Body of pancreas (tissue), 4 donors: Measurements from ENCODE around the gene RHBDD3. TPM values are rescaled to one million over a fixed set of nuclear protein-coding genes. Genes with fewer than 3 reads are reported as not detected.

Experiments used
- ATAC-seq: fragments of 150-250 bp; one replicate; pipeline ENCODE4 v1.9.1; 2016
- DNase-seq, 4 donors: peaks; one replicate each; pipeline ENCODE4 v3.0.0-alpha.2; 2019
- H3K27ac ChIP-seq, 4 donors: fragments of 200-600 bp; sonication (generic); 1 replicate in 3 of 4; 2 replicates in 1 of 4; pipeline versions ENCODE4 v1.5.1 to v1.6.1; 2016 to 2019; ENCODE audit warnings: mild to moderate bottlenecking in 1 of 4, mixed read lengths in 1 of 4, moderate library complexity in 1 of 4
- H3K27me3 ChIP-seq, 2 donors: fragments of 200-600 bp; sonication (generic); one replicate each; pipeline ENCODE4 v1.6.0; 2016; ENCODE audit warnings: mild to moderate bottlenecking in 1 of 2
- H3K36me3 ChIP-seq, 2 donors: fragments of 200-600 bp; sonication (generic); replicated peaks in 1 of 2; 2 replicates each; pipeline ENCODE4 v1.5.1; 2016; ENCODE audit warnings: low read depth in 2 of 2; ENCODE audit not compliant: insufficient read depth in 1 of 2
- H3K4me1 ChIP-seq: fragments of 200-600 bp; sonication (generic); one replicate; pipeline ENCODE4 v1.6.0; 2016
- H3K4me3 ChIP-seq, 2 donors: fragments of 200-600 bp; sonication (generic); 1 replicate in 1 of 2; 2 replicates in 1 of 2; pipeline ENCODE4 v1.5.1; 2016 to 2019
- H3K9me3 ChIP-seq, 3 donors: fragments of 200-600 bp; sonication (generic); 1 replicate in 2 of 3; 2 replicates in 1 of 3; pipeline ENCODE4 v1.5.1; 2016
- POLR2A ChIP-seq, 3 donors: fragments of 450-650 bp; IDR thresholded peaks; one replicate each; pipeline ENCODE4 v1.6.1; 2016; ENCODE audit warnings: antibody characterized with exemption in 3 of 3, mild to moderate bottlenecking in 2 of 3
- WGBS, 2 donors: methylation state at CpG; one replicate each; pipeline ENCODE4 v1.1.5; 2017; 5-methylcytosine and 5-hydroxymethylcytosine counted together
- intact Hi-C: fragments of 100-400 bp; cut with DNase I; formaldehyde crosslinking; loops from one replicate; pipeline ENCODE4 v1.15.1; 2023
- total RNA-seq, 2 donors: library from RNA; depleted of rRNA; stranded (reverse); fragments of >200 nt; gene quantifications; one replicate each; pipeline ENCODE4 v1.1.0, GENCODE V29; 2016
- TF ChIP-seq, protein P1 (sequence below), 7 experiments: fragments of 450-650 bp in 4 of 7; fragments of 200-600 bp in 3 of 7; sonication (generic) in 3 of 7; IDR thresholded peaks; one replicate each; pipeline ENCODE4 v1.5.1; 2016 to 2019; ENCODE audit warnings: antibody characterized with exemption in 7 of 7

Gene RHBDD3
- total RNA-seq, 2 donors from 2014 or later, result 32.4 to 42.2 TPM

DNA sequence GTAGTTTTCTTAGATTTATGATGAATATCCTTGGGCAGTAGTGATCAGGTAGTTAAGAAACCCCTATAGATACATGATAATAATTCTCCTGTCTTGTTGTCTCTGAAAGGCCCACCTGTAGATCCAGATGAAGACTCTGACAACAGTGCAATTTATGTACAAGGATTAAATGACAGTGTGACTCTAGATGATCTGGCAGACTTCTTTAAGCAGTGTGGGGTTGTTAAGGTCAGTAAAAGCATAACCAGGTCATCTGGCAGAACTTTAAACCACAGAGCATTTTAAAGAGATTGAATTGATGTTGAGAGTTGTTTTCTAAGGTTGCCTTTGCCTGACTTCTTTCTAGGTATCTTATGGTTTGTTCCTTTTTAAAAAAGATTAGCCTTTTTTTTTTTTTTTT is 24.6 kb upstream of the RHBDD3 start:
- Histone ChIP-seq H3K27ac (no peak overlapping the region), H3K36me3 (peaks cover 18 to 68% of the 10 kb centered on the region in 2 donors), H3K9me3 (no peaks in the 10 kb centered on the region), H3K4me3 (no peak overlapping the region), H3K4me1 (peaks cover 3% of the 10 kb centered on the region), H3K27me3 (no peaks in the 10 kb centered on the region)
- DNase-seq (no peak), ATAC-seq (no peak)
- intact Hi-C loops, result loop anchor here (10.0 kb wide), 1 partner anchor 232 kb away; no protein-coding TSS in a partner anchor
- no peak for TF ChIP-seq POLR2A (IDR thresholded peaks at IDR 0.05)
- TF ChIP-seq, protein P1, sequence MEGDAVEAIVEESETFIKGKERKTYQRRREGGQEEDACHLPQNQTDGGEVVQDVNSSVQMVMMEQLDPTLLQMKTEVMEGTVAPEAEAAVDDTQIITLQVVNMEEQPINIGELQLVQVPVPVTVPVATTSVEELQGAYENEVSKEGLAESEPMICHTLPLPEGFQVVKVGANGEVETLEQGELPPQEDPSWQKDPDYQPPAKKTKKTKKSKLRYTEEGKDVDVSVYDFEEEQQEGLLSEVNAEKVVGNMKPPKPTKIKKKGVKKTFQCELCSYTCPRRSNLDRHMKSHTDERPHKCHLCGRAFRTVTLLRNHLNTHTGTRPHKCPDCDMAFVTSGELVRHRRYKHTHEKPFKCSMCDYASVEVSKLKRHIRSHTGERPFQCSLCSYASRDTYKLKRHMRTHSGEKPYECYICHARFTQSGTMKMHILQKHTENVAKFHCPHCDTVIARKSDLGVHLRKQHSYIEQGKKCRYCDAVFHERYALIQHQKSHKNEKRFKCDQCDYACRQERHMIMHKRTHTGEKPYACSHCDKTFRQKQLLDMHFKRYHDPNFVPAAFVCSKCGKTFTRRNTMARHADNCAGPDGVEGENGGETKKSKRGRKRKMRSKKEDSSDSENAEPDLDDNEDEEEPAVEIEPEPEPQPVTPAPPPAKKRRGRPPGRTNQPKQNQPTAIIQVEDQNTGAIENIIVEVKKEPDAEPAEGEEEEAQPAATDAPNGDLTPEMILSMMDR (IDR thresholded peaks at IDR 0.05), result no peak

DNA sequence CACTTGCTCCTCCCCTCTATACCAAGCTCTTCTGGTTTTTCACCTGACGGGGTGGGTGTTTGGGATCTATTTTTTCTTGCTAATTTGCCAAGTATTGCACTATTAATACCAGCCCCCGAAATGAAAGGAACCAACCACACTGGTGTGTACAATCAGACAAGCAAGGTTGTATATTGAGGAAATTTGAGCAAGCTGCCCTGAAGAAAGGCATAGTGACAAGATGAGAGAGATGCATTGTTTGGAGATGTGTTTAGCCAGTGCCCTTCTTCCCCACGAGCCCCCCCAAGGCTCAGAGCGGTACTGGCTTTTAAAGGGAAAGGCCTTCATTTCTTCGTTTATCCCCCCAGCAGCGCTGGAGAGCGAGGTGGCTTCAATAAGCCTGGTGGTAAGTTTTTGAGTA is 23.4 kb upstream of the RHBDD3 start:
- DNase-seq, result no peak
- peaks cover 3% of the 10 kb centered on the region for H3K4me1 ChIP-seq
- WGBS, 2 donors, result 68 to 72% methylated on average over 7 of the region's 7 CpGs
- intact Hi-C loops, result loop anchor here (10.0 kb wide), 1 partner anchor 234 kb away; no protein-coding TSS in a partner anchor
- no peaks in the 10 kb centered on the region for H3K27me3 ChIP-seq
- no peaks in the 10 kb centered on the region for H3K9me3 ChIP-seq
- peaks cover 6 to 60% of the 10 kb centered on the region in 2 donors for H3K36me3 ChIP-seq
- TF ChIP-seq POLR2A (IDR thresholded peaks at IDR 0.05), result no peak
- TF ChIP-seq, protein P1 (IDR thresholded peaks at IDR 0.05), result no peak
- no peak overlapping the region for H3K27ac ChIP-seq
- H3K4me3 ChIP-seq, result no peak overlapping the region
- no peak for ATAC-seq

DNA sequence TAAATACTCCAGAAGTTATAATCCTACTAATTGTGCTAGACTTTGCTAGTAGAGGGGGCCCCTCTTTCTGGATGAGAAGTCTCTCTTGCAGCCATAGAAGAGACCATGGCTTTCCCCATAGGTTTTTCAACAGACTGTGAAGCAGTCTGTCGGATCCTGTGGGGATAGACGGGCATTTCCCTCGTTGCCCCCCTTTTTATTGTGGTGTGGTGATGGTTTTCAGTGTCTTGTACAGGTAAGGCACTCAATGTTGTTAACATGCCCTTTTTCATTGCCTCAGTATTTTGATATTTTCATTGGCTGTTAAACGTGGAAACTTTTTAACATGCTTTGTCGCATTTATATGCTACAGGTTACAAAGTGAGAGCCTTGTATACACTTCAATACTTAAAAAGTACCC is 22.3 kb upstream of the RHBDD3 start:
- no peak overlapping the region for H3K27ac ChIP-seq
- no peak overlapping the region for H3K4me3 ChIP-seq
- no peak for DNase-seq
- H3K36me3 ChIP-seq, result peaks cover 10 to 60% of the 10 kb centered on the region in 2 donors
- no peak for ATAC-seq
- intact Hi-C loops, result loop anchor here (10.0 kb wide), 1 partner anchor 235 kb away; no protein-coding TSS in a partner anchor
- H3K9me3 ChIP-seq, result no peaks in the 10 kb centered on the region
- H3K4me1 ChIP-seq, result peaks cover 3% of the 10 kb centered on the region
- TF ChIP-seq, protein P1 (IDR thresholded peaks at IDR 0.05), result no peak
- TF ChIP-seq POLR2A (IDR thresholded peaks at IDR 0.05), result no peak
- WGBS, 2 donors, result 57 to 65% methylated on average over 5 of the region's 5 CpGs
- H3K27me3 ChIP-seq, result no peaks in the 10 kb centered on the region

- no peak overlapping the region for H3K4me3 ChIP-seq
- ATAC-seq, result no peak
- intact Hi-C loops, result no loop called here
- 33 to 45% methylated on average over 2 of the region's 2 CpGs for WGBS, 2 donors
- no peak overlapping the region for H3K27ac ChIP-seq
- TF ChIP-seq, protein P1 (IDR thresholded peaks at IDR 0.05), result no peak
- TF ChIP-seq POLR2A (IDR thresholded peaks at IDR 0.05), result no peak
- H3K36me3 ChIP-seq, result peaks cover 10 to 63% of the 10 kb centered on the region in 2 donors
- no peak for DNase-seq
- H3K4me1 ChIP-seq, result peaks cover 3% of the 10 kb centered on the region
- no peaks in the 10 kb centered on the region for H3K9me3 ChIP-seq
- H3K27me3 ChIP-seq, result no peaks in the 10 kb centered on the region
These were observed 21.1 kb upstream of the RHBDD3 start for GRCh38 chr22:29288837-29289236.

DNA sequence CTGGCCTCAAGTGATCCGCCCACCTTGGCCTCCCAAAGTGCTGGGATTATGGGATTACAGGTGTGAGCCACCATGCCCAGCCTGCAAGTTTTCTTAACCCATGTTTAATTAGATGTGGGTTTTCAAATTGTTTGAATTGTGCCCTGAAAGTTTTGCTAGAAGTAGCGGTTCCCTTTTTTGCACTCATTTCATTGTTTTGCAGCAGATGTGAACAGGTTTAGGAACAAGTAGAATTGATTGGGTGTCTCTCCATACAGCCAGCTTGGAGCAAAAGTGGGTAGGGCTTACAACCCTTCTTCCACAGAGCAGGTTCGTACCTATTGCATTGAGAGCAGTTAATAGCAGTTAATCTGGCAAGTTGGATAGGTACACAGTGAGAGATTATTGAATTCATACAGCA is 16.4 kb upstream of the RHBDD3 start:
- 90 to 91% methylated on average over 3 of the region's 3 CpGs for WGBS, 2 donors

More for the DNA sequence above, 16.4 kb upstream of the RHBDD3 start:
- H3K4me1 ChIP-seq, result peaks cover 6% of the 10 kb centered on the region
- H3K27me3 ChIP-seq, result no peaks in the 10 kb centered on the region
- no peak for DNase-seq
- H3K27ac ChIP-seq, result no peak overlapping the region
- intact Hi-C loops, result no loop called here
- no peaks in the 10 kb centered on the region for H3K9me3 ChIP-seq
- H3K36me3 ChIP-seq, result peaks cover 11 to 54% of the 10 kb centered on the region in 2 donors
- no peak for ATAC-seq
- no peak overlapping the region for H3K4me3 ChIP-seq
- TF ChIP-seq POLR2A (IDR thresholded peaks at IDR 0.05), result no peak
- TF ChIP-seq, protein P1 (IDR thresholded peaks at IDR 0.05), result no peak
